GM19467 (cell line): ENCODE measurements around the gene IGF2BP2.
"Not testable (repeated sequence)": the region's sequence is repeated elsewhere in the genome, so short reads cannot be mapped to it uniquely, and the experiment has no call there.

Experiments used
- ATAC-seq: cut with Tn5 transposase; IDR thresholded peaks from one replicate; pipeline ENCODE4 v1.9.1; 2021; ENCODE audit warnings: mild to moderate bottlenecking, moderate library complexity; ENCODE audit not compliant: unreplicated experiment

IGF2BP2 gene

GRCh38 chr3:185825006-185825638, at the start of gene IGF2BP2:
Gene IGF2BP2 (minus strand): TSS chr3:185825042. CDS start chr3:185824960, 82 bp downstream.
- peak; percentile 78 for ATAC-seq

GRCh38 chr3:185874119-185874518, 49.3 kb upstream of the IGF2BP2 start:
- ATAC-seq: no peak

DNA sequence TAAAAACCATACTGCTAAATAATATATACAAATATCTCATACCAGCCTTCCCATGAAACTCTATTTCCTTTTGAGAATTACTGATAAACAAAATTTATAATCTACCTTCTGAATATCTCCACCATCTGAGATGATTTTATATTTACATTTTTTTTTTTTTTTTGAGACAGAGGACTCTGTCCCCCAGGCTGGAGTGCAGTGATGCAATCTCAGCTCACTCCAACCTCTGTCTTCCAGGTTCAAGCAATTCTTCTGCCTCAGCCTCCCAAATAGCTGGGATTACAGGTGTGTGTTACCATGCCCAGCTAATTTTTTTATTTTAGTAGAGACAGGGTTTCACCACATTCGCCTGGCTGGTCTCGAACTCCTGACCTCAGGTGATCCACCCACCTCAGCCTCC, 42.8 kb upstream of the IGF2BP2 start:
- no peak for ATAC-seq

GRCh38 chr3:185866995-185867394, 42.2 kb upstream of the IGF2BP2 start:
- ATAC-seq: no peak

DNA sequence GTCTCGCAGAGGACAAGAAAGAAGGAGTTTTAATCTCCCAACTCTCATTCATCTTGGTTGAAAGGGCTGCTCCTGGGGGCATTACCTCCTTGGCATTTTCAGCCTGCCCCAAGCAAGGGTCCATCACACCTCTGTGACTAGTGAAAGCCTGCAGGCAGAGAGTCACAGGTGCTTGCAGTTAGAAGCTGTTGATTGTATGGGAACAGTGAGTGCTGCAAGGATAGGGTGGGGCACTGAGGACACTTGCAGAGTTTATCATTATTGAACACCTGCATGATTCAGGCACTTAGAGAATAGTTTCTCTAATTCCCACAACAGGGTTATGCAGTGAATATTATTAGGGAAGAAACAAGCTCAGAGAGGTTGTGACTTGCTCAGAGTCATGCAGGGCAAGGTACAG, 41.7 kb upstream of the IGF2BP2 start:
- no peak for ATAC-seq

- no peak for ATAC-seq
Observed at GRCh38 chr3:185865247-185865646, 40.4 kb upstream of the IGF2BP2 start.

- ATAC-seq: no peak
Observed at GRCh38 chr3:185864767-185865166, 39.9 kb upstream of the IGF2BP2 start.

DNA sequence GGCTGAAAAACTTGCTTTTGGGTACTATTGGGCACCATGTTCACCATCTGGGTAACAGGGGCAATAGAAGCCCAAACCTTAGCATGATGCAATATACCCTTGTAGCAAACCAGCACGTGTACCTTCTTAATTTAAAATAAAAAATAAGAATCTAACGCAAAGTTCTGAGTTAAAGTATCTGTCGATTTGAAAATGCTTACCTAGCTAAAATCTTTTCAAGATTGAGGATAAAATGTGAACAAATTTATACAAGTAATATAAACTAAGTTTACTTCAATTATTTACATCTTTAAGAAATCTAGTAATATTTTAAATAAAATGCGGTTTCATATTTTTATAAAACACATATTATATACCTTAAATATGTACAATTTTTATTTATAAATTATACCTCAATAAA, 38.1 kb upstream of the IGF2BP2 start:
- no peak for ATAC-seq

DNA sequence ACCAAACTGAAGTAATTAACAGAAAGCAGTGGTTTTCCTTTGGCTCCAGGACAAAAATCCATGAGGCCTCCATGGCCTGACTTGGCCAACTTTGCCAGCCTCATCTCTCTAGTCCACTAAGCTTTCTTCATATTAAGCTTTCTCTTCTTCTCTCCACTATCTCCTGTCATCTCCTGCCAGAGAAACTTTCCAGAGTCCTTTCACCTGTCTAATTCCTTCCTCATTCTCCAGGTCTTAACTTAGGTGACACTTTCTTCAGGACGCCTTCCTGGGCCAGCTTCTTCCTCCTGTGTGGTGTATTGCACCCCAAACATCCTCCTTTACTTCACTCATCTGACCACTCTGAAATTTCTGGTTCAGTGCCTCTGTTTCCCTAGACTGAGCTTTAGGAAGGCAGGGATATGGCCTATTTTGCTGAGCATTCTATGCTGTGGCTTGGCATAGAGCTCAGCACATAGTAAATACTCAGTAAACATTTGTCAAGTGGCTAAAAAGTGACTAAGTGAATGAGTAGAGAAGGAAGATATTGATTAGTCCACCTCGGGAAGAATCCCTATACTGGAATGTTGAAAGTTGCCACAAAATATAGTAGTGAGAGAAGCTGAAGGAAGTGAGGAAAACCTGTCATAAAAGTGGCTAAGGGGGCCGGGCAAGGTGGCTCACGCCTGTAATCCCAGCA, 34.6 kb upstream of the IGF2BP2 start:
- no peak for ATAC-seq

GRCh38 chr3:185858502-185859225, 33.8 kb upstream of the IGF2BP2 start:
- no peak for ATAC-seq

DNA sequence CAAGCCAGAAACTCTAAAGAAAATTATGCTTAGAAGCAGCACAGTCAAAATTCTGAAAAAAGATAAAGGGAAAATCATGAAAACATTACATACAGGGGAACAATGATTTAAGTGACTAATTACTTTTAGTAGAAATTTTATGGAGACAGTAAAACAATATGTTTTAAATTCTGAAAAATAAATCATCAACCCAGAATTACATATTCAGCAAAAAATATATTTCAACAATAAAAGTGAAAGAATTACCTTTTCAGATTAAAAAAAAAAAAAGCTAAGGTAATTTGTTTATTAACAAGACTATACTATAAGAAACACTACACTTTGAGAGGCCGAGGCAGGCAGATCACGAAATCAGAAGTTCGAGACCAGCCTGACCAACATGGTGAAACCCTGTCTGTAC, 32.4 kb upstream of the IGF2BP2 start:
- no peak for ATAC-seq

- no peak for ATAC-seq
Observed at GRCh38 chr3:185856652-185857051, 31.8 kb upstream of the IGF2BP2 start.

DNA sequence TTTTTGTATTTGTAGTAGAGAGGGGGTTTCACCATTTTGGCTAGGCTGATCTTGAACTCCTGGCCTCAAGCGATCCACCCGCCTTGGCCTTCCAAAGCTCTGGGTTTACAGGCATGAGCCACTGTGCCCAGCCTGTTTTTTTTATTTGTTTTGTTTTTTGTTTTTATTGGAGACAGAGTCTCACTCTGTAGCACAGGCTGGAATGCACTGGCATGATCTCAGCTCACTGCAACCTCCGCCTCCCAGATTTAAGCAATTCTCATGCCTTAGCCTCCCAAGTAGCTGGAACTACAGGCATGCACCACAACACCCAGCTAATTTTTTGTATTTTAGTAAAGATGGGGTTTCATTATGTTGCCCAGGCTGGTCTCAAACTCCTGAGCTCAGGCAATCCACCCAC, 28.9 kb upstream of the IGF2BP2 start:
- ATAC-seq: not testable (repeated sequence)

- no peak for ATAC-seq
Observed at GRCh38 chr3:185852635-185853034, 27.8 kb upstream of the IGF2BP2 start.

- no peak for ATAC-seq
Observed at GRCh38 chr3:185851959-185852358, 27.1 kb upstream of the IGF2BP2 start.

- no peak for ATAC-seq
Observed at GRCh38 chr3:185851046-185851445, 26.2 kb upstream of the IGF2BP2 start.

DNA sequence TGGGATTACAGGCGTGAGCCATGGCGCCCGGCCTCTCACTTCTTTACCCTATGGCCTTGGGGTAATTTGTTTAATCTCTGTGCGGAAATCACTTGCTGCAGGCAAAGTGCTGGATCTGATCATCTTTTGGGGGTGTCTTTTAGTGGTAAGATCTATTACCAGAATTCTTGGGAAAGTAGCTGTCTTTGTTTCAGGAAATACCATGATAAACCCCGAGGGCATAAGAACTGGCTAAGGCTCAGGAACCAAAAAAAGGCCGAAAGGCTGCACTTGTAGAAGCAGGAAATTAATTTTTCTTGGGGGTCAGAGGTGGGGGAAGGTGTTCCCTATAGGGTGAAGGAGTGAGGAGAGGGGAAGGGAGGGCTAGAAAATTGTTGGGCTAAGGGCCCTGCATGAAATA, 22.7 kb upstream of the IGF2BP2 start:
- ATAC-seq: no peak

- ATAC-seq: no peak
Observed at GRCh38 chr3:185846037-185846436, 21.2 kb upstream of the IGF2BP2 start.

GRCh38 chr3:185844051-185844450, 19.2 kb upstream of the IGF2BP2 start:
- no peak for ATAC-seq

GRCh38 chr3:185843635-185844034, 18.8 kb upstream of the IGF2BP2 start:
- ATAC-seq: no peak

GRCh38 chr3:185843126-185843525, 18.3 kb upstream of the IGF2BP2 start:
- ATAC-seq: no peak

GRCh38 chr3:185842241-185842640, 17.4 kb upstream of the IGF2BP2 start:
- ATAC-seq: no peak
